Right lobe of liver (tissue), 6 donors: ENCODE results near the gene EID1. TPM values are rescaled to one million over a fixed set of nuclear protein-coding genes. Genes with fewer than 3 reads are reported as not detected.

Experiments
- ATAC-seq, 4 donors: fragments of 200-7000 bp; cut with Tn5 transposase; one replicate each; pipeline ENCODE4 v1.9.1; 2020; ENCODE audit warnings: mild to moderate bottlenecking in 4 of 4, moderate library complexity in 4 of 4
- DNase-seq, 3 donors: peaks; one replicate each; pipeline ENCODE4 v3.0.0-alpha.2; 2020
- H3K27ac ChIP-seq, 3 donors: fragments of 200-600 bp; one replicate each; pipeline ENCODE4 v1.8.0; 2022
- H3K27me3 ChIP-seq, 2 donors: fragments of 200-600 bp; one replicate each; pipeline ENCODE4 v1.8.0; 2022
- H3K36me3 ChIP-seq, 4 donors: fragments of 200-600 bp; sonication (generic) in 1 of 4; one replicate each; pipeline versions ENCODE4 v1.5.1 to v1.8.0; 2017 to 2022; ENCODE audit warnings: control low read depth in 1 of 4
- H3K4me1 ChIP-seq, 4 donors: fragments of 200-600 bp; sonication (generic) in 1 of 4; one replicate each; pipeline versions ENCODE4 v1.5.1 to v1.8.0; 2017 to 2022; ENCODE audit warnings: control low read depth in 1 of 4
- H3K4me3 ChIP-seq, 3 donors: fragments of 200-600 bp; one replicate each; pipeline ENCODE4 v1.8.0; 2022
- H3K9me3 ChIP-seq, 4 donors: fragments of 200-600 bp; sonication (generic) in 1 of 4; one replicate each; pipeline versions ENCODE4 v1.5.1 to v1.8.0; 2017 to 2022; ENCODE audit warnings: control low read depth in 1 of 4
- POLR2A ChIP-seq: fragments of 450-650 bp; IDR thresholded peaks from one replicate; pipeline ENCODE4 v1.6.1; 2017; ENCODE audit warnings: antibody characterized with exemption, mild to moderate bottlenecking
- WGBS: methylation state at CpG from one replicate; pipeline ENCODE4 v1.1.6; 2018; ENCODE audit warnings: low coverage, low lambda C conversion rate; ENCODE audit not compliant: insufficient coverage; ENCODE audit errors: missing lambda C conversion rate; 5-methylcytosine and 5-hydroxymethylcytosine counted together
- intact Hi-C, 2 donors: fragments of 100-400 bp; cut with DNase I; formaldehyde crosslinking; loops; one replicate each; pipeline versions ENCODE4 v1.11.2 to v1.14.1; 2022
- long read RNA-seq: library from polyadenylated mRNA; unstranded; transcript quantifications from one replicate; pipeline ENCODE4 v2.0.0, GENCODE V29; 2019
- total RNA-seq, 6 experiments: library from RNA; depleted of rRNA in 2 of 6; stranded (reverse); fragments of >200 nt in 2 of 6; fragmentation: NEBNext Ultra II Directional in 3 of 6; extraction: Animal tissue kit (Norgen Biotek cat#: 25700) in 3 of 6; gene quantifications; one replicate each; pipeline versions ENCODE4 v1.1.0 to v1.2.4, GENCODE V29; 2016 to 2023
- TF ChIP-seq, protein P1 (sequence below), 4 donors: fragments of 200-600 bp in 3 of 4; fragments of 450-650 bp in 1 of 4; IDR thresholded peaks; one replicate each; pipeline versions ENCODE4 v1.5.1 to v1.8.0; 2016 to 2022; ENCODE audit warnings: antibody characterized with exemption in 4 of 4, mild to moderate bottlenecking in 2 of 4
- donor health status: DM: no; HTN: yes; CAD: no.
- donor health status: DM: no; HTN: no; CAD: no.
- donor health status: DM: no; HTN: no; CAD: no.
- donor health status: DM: no; HTN: yes; CAD: no.
- donor health status: DM: no; HTN: yes; CAD: no.

The EID1 gene, protein sequence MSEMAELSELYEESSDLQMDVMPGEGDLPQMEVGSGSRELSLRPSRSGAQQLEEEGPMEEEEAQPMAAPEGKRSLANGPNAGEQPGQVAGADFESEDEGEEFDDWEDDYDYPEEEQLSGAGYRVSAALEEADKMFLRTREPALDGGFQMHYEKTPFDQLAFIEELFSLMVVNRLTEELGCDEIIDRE
- total RNA-seq, result 10 to 100 TPM; 33.6 to 69.3 (median 47.5) TPM
- long read RNA-seq, transcript EID1-201 (1 exons, 2,298 nt), result major isoform, 61 of 61 reads
- long read RNA-seq, partial matches to known transcripts, result 0 of 61 reads
- long read RNA-seq, other reads (novel, unspliced or antisense), result 0 of 61 reads

GRCh38 chr15:48877630-48878595 is at the start of gene EID1:
Gene EID1, plus strand, starts transcription at chr15:48878134. Its CDS starts 43 bp downstream, at chr15:48878177.
- TF ChIP-seq, protein P1, sequence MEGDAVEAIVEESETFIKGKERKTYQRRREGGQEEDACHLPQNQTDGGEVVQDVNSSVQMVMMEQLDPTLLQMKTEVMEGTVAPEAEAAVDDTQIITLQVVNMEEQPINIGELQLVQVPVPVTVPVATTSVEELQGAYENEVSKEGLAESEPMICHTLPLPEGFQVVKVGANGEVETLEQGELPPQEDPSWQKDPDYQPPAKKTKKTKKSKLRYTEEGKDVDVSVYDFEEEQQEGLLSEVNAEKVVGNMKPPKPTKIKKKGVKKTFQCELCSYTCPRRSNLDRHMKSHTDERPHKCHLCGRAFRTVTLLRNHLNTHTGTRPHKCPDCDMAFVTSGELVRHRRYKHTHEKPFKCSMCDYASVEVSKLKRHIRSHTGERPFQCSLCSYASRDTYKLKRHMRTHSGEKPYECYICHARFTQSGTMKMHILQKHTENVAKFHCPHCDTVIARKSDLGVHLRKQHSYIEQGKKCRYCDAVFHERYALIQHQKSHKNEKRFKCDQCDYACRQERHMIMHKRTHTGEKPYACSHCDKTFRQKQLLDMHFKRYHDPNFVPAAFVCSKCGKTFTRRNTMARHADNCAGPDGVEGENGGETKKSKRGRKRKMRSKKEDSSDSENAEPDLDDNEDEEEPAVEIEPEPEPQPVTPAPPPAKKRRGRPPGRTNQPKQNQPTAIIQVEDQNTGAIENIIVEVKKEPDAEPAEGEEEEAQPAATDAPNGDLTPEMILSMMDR (IDR thresholded peaks at IDR 0.05), result peak in 1 of 4 donors; percentile 6
- peak; percentile 73 for TF ChIP-seq POLR2A
- Histone ChIP-seq H3K9me3 (no peaks in the 10 kb centered on the region), H3K36me3 (no peaks in the 10 kb centered on the region), H3K27ac (peak within 1 kb of the TSS; percentile 62 to 82 (median 66)), H3K4me3 (peak within 1 kb of the TSS; percentile 70 to 87 (median 74)), H3K4me1 (peaks cover 0 to 3% (median 0%) of the 10 kb centered on the region in 4 donors), H3K27me3 (no peaks in the 10 kb centered on the region)
- under 1% methylated on average over 44 of the region's 58 CpGs for WGBS
- intact Hi-C loops, result no loop called here
- peak; percentile 98 to 99 (median 99) for ATAC-seq
- DNase-seq, result peak; percentile 91 to 92 (median 92)

- no peak for TF ChIP-seq POLR2A
- TF ChIP-seq, protein P1 (IDR thresholded peaks at IDR 0.05), result no peak
- no peaks in the 10 kb centered on the region for H3K27me3 ChIP-seq
- ATAC-seq, result no peak
- intact Hi-C loops, result no loop called here
- DNase-seq, result no peak
- H3K4me1 ChIP-seq, result no peaks in the 10 kb centered on the region
- WGBS, result 33% methylated on average over 4 of the region's 4 CpGs
- no peaks in the 10 kb centered on the region for H3K9me3 ChIP-seq
- H3K4me3 ChIP-seq, result no peak overlapping the region
- H3K27ac ChIP-seq, result no peak overlapping the region
- H3K36me3 ChIP-seq, result no peaks in the 10 kb centered on the region
Observed at GRCh38 chr15:48828471-48828870, 49.5 kb upstream of the EID1 start.

- no peak for ATAC-seq
- no peak overlapping the region for H3K27ac ChIP-seq
- H3K27me3 ChIP-seq, result no peaks in the 10 kb centered on the region
- TF ChIP-seq, protein P1 (IDR thresholded peaks at IDR 0.05), result no peak
- no peak for TF ChIP-seq POLR2A
- no peak overlapping the region for H3K4me3 ChIP-seq
- no peaks in the 10 kb centered on the region for H3K9me3 ChIP-seq
- H3K36me3 ChIP-seq, result no peaks in the 10 kb centered on the region
- intact Hi-C loops, result no loop called here
- no peak for DNase-seq
- H3K4me1 ChIP-seq, result no peaks in the 10 kb centered on the region
Observed at GRCh38 chr15:48828906-48829305, 49.0 kb upstream of the EID1 start.

DNA sequence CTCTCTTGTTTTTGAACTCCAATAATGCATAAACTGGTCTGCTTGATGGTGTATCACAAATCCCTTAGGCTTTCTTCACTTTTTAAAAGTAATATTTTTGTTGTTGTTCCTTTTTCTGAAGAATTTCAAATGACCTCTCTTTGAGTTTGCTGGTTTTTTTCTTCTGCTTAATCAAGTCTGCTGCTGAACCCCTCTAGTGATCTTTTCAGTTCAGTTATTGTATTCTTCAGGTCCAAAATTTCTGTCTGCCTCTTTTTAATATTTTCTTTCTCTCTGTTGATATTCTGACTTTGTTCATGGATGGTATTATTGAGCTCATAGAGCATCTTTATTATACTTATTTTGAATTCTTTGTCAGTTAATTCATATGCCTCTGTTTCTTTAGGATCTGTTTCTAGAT is 45.3 kb upstream of the EID1 start:
- DNase-seq (no peak), ATAC-seq (no peak)
- H3K36me3 ChIP-seq, result no peaks in the 10 kb centered on the region
- H3K27ac ChIP-seq, result no peak overlapping the region
- intact Hi-C loops, result no loop called here
- H3K27me3 ChIP-seq, result no peaks in the 10 kb centered on the region
- H3K9me3 ChIP-seq, result no peaks in the 10 kb centered on the region
- H3K4me1 ChIP-seq, result no peaks in the 10 kb centered on the region
- no peak overlapping the region for H3K4me3 ChIP-seq
- no peak for TF ChIP-seq POLR2A
- TF ChIP-seq, protein P1 (IDR thresholded peaks at IDR 0.05), result no peak
